GM13977 (cell line): Measurements from ENCODE around the gene HABP2.

ENCODE experiments used
- DNase-seq: peaks from one replicate; pipeline ENCODE4 v3.0.0; 2012; ENCODE audit warnings: low spot score
- in situ Hi-C: fragments of 300-500 bp; cut with MboI; formaldehyde crosslinking; loops from one replicate; pipeline ENCODE4 v1.12.0; 2022; ENCODE audit warnings: low sequenced_read_pairs, low pct_unique_long_range_greater_than_20kb, mixed read lengths, inconsistent platforms; ENCODE audit not compliant: unreplicated experiment
- TF ChIP-seq, protein P1 (sequence below): IDR thresholded peaks from 2 replicates; pipeline ENCODE4 v1.5.1; 2012; ENCODE audit warnings: mild to moderate bottlenecking, control low read depth; ENCODE audit not compliant: insufficient read depth; ENCODE audit errors: extremely low read depth, missing control alignments

Gene HABP2

DNA sequence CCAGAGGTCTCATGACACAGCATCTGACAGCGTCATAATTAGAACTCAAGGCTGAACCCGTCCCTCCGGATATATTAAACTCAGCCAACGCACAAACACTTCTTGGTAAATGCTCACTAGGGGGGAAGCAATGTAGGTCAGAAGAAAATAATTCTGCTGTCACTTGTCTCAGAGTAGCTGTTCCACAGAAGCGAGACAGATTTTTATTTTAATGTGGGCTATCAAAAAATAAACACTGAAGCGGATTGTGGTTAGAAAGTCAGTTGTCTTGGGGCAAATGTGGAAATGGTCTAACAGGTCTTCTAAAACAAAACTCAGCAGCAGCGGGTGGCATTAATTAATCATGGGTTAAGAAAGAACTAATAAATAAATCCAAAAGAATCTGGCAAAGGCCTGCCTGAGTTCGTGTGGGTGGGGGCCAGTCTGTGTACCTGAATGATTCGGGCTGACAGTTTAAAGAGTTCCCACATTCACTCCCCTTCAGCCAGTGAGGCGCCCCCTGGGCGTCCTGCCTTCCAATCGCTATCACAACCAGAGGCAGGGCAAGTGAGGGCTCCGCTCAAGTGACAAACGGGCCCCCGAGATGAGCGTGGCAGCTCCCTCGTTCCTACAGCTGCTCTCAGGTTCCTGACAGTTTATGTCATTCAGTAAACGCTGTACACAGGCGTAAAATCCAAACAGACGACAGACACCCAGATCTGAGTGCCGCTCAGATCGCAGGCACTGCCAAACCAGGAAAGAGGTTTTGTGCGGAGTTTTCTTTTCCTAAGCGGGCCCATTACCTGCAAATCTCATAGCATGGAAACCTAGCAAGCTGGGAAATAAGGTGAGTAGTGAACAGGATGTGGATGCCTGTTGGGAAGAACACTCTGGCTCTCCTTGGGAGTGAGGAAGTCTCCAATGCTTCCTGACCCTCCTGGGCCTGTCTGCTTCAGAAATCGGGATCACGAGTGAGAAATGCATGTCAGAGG, 58.1 kb downstream of the HABP2 start:
- no peak for DNase-seq
- TF ChIP-seq, protein P1, sequence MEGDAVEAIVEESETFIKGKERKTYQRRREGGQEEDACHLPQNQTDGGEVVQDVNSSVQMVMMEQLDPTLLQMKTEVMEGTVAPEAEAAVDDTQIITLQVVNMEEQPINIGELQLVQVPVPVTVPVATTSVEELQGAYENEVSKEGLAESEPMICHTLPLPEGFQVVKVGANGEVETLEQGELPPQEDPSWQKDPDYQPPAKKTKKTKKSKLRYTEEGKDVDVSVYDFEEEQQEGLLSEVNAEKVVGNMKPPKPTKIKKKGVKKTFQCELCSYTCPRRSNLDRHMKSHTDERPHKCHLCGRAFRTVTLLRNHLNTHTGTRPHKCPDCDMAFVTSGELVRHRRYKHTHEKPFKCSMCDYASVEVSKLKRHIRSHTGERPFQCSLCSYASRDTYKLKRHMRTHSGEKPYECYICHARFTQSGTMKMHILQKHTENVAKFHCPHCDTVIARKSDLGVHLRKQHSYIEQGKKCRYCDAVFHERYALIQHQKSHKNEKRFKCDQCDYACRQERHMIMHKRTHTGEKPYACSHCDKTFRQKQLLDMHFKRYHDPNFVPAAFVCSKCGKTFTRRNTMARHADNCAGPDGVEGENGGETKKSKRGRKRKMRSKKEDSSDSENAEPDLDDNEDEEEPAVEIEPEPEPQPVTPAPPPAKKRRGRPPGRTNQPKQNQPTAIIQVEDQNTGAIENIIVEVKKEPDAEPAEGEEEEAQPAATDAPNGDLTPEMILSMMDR: no peak
- in situ Hi-C loops: no loop called here

DNA sequence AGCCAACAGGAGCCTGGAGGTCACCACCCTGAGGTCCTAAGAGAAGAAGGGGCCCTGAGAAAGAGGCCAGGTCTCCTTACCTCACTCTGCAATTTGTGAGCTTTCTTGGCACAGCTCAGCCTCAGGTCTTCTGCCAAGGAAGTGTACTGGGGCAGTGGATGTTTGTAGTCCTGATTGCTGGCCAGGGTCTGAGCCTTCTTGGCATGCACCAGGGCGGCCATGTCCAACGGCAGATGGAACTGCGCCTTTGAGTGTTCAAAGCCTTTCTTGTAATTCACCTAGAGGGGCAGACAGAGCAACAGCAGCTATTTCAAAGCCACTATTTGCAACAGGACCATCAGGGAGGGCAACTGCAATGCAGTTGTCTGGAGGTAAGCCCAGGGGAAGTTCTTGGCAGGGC, 59.3 kb downstream of the HABP2 start:
- TF ChIP-seq, protein P1: no peak
- in situ Hi-C loops: no loop called here
- DNase-seq: no peak

DNA sequence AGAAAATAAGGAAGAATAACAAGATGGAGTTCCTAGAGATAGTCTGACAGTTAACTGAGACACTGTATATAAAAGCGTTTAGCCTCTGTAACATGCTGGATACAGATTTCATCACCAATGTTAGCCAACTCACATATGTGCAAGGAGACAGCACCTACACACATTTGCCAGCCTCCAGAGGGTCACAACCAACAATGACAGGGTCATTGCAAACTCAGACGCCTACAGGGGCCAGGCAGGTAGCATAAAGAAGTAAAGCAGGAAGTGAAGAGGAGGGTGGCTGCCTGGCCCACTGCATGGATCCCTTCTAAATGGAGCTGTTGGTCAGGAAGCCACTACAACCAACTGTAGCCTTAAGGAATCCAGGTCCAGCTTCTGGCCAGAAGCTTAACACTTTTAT, 60.6 kb downstream of the HABP2 start:
- TF ChIP-seq, protein P1: no peak
- in situ Hi-C loops: no loop called here
- DNase-seq: no peak

DNA sequence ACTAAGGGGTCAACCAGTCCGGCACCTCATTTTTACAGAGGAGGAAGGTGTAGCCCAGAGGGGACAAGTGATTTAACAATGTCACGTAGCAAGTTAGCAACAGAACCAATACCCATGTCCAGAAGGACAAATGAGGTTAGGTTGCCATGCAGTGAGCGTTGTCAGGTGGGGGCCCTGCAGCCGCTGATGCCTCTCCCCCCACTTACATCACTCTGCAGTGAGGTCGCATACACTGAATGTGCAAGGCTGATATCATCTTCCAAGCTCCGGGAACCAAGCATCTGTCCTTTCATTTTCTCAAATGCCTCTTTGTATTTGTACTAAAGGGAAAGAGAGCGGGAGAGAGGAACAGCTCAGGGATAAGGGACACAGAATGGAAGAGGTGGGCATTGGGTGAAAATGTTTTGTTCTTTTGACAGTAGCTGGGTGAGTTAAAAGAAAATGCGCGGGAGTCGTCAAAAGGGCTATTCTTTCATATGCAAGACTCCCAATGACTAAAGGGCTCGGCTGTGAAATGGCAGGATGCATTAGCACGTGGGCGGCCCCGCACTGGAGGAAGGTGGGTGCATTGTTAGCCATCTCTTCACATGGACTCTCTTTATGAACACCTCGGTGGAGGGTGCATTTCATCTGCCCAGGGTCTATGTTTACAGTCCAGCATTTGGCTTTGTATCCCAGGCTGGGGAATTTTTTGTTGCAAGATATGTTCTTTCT, 61.3 kb downstream of the HABP2 start:
- in situ Hi-C loops: no loop called here
- DNase-seq: no peak
- TF ChIP-seq, protein P1: no peak

DNA sequence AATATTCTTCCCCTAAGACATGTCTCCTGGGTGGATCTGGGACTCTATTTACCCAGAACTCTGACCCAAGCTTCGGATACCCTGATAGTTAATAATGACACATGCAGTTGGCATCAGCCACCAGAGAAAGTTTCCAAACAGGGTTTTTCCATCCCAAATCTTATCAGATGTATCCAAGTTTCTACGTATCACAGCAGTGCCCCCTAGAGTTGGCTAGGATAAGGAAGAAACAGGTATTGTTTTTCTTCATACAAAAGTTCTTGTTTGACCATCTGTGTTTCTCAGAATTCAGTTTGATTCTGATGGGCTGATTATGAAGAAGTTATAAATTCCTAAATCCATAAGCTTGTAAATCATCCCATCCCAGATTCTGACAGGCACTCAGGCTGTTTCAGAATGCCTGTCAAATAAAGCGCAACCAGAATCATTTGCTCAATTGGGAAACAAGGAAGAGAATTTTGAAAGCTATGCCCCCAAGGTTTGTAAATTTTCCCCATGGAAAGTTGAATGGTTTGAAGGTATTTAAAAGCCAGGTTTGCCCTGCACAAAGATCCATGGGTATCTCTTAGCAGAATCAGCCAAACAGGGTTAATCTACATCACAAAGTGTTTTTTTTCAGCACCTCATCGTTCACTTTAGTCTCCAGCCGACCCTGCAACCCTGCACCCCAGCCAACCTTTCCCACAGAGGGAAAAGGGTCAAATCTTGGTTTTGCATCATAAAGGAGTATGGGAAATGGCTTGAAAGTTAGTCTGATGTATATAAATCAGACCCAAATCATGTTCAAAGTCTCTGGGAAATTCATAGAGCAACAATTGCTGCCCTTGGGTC, 63.6 kb downstream of the HABP2 start:
- in situ Hi-C loops: no loop called here
- TF ChIP-seq, protein P1: peak; percentile 24
- no peak for DNase-seq

DNA sequence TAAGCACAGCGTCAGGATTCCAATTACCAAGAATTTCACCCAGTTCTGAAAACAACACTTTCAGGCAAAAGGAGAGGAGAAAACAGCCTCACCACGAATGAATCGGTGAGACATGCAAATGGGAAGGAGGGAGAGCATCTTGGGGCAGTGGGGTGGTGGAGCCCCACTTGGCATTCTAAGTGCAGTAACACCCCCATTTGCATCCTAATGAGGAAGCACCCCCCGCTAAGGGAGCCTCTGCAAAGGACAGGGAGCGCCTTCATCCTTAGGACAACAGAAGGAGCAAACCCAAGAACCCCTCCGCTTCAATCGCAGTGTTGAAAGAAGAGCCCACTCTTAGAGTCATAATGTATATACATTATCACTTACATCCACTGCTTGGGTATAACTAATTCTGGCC, 64.2 kb downstream of the HABP2 start:
- TF ChIP-seq, protein P1: no peak
- in situ Hi-C loops: no loop called here

More for the DNA sequence above, 64.2 kb downstream of the HABP2 start:
- no peak for DNase-seq
